Pancreas (tissue), 10 donors: ENCODE data around the gene PCCB. TPM values are rescaled to one million over a fixed set of nuclear protein-coding genes. Genes with fewer than 3 reads are reported as not detected.

ENCODE experiments used
- ATAC-seq, 4 donors: fragments of 200-7000 bp; cut with Tn5 transposase; one replicate each; pipeline versions ENCODE4 v1.8.0 to v1.9.1; 2020; ENCODE audit warnings: mild to moderate bottlenecking in 4 of 4, moderate library complexity in 4 of 4
- DNase-seq, 6 donors: peaks; one replicate each; pipeline ENCODE4 v3.0.0-alpha.2; 2020
- FAIRE-seq: peaks from 2 replicates; lab custom pipeline; 2012; peaks lifted over from hg19 to GRCh38; lab: Jason Lieb, UNC
- H3K27ac ChIP-seq, 4 donors: fragments of 200-600 bp; sonication (generic); 1 replicate in 3 of 4; 2 replicates in 1 of 4; pipeline versions ENCODE4 v1.5.0 to v1.8.0; 2020
- H3K27me3 ChIP-seq, 4 donors: fragments of 200-600 bp; one replicate each; pipeline ENCODE4 v1.8.0; 2021
- H3K36me3 ChIP-seq, 3 donors: fragments of 200-600 bp; sonication (generic) in 1 of 3; one replicate each; pipeline versions ENCODE4 v1.5.0 to v1.8.0; 2020 to 2021
- H3K4me1 ChIP-seq, 3 donors: fragments of 200-600 bp; one replicate each; pipeline ENCODE4 v1.8.0; 2021
- H3K4me3 ChIP-seq, 4 donors: fragments of 200-600 bp; sonication (generic) in 2 of 4; one replicate each; pipeline versions ENCODE4 v1.5.0 to v1.8.0; 2020 to 2021
- H3K9me3 ChIP-seq, 4 donors: fragments of 200-600 bp; one replicate each; pipeline ENCODE4 v1.8.0; 2021
- CTCF ChIP-seq, 4 donors: fragments of 200-600 bp; sonication (generic) in 3 of 4; IDR thresholded peaks; one replicate each; pipeline versions ENCODE4 v1.5.0 to v1.8.0; 2021; ENCODE audit warnings: antibody characterized with exemption in 4 of 4
- WGBS, 2 donors: extraction: QIAGEN DNeasy Blood & Tissue Kit; methylation state at CpG; one replicate each; pipeline ENCODE4 v1.1.7; 2013; 5-methylcytosine and 5-hydroxymethylcytosine counted together
- intact Hi-C, 3 donors: fragments of 100-400 bp; cut with DNase I; formaldehyde crosslinking; loops; one replicate each; pipeline versions ENCODE4 v1.11.1 to v1.14.2; 2022
- polyA plus RNA-seq, 2 donors: library from polyadenylated mRNA; stranded (reverse); fragments of 200-250 nt; gene quantifications; one replicate each; pipeline ENCODE4 v1.2.3, GENCODE V29; 2013
- total RNA-seq, 6 donors: library from RNA; stranded (reverse); fragmentation: NEBNext Ultra II Directional in 4 of 6; extraction: Animal tissue kit (Norgen Biotek cat#: 25700) in 4 of 6; gene quantifications; one replicate each; pipeline versions ENCODE4 v1.2.1 to v1.2.4, GENCODE V29; 2021 to 2023
- donor health status: healthy with polysubstance abuse.
- donor health status: DM: no; HTN: no; CAD: no; lungs with moderate emphysema.
- donor health status: DM: no; HTN: no; CAD: no.
- donor health status: control.
- donor health status: control.
- donor health status: Bipolar disorder and iron deficiency.
- donor health status: DM: yes; HTN: yes; CAD: no.
- donor health status: DM: no; HTN: no; CAD: no.
- donor health status: DM: no; HTN: no; CAD: no.
- donor health status: DM: yes; HTN: yes; CAD: no.

Gene PCCB
- total and polyA plus RNA-seq, 8 donors: 8.9 to 24.9 (median 14.7) TPM

- Histone ChIP-seq H3K36me3 (no peaks in the 10 kb centered on the region), H3K4me1 (no peaks in the 10 kb centered on the region), H3K4me3 (no peak overlapping the region), H3K27ac (no peak overlapping the region), H3K9me3 (no peaks in the 10 kb centered on the region), H3K27me3 (no peaks in the 10 kb centered on the region)
- intact Hi-C loops: no loop called here
- ATAC-seq: no peak
- TF ChIP-seq CTCF (IDR thresholded peaks at IDR 0.05): no peak
- WGBS, 2 donors: 77 to 90% methylated on average over 2 of the region's 2 CpGs
- no peak for FAIRE-seq
- no peak for DNase-seq
Observed at GRCh38 chr3:136232413-136232812, 17.7 kb upstream of the PCCB start.

- H3K9me3 ChIP-seq: no peaks in the 10 kb centered on the region
Observed at GRCh38 chr3:136235545-136235944, 14.6 kb upstream of the PCCB start.

DNA sequence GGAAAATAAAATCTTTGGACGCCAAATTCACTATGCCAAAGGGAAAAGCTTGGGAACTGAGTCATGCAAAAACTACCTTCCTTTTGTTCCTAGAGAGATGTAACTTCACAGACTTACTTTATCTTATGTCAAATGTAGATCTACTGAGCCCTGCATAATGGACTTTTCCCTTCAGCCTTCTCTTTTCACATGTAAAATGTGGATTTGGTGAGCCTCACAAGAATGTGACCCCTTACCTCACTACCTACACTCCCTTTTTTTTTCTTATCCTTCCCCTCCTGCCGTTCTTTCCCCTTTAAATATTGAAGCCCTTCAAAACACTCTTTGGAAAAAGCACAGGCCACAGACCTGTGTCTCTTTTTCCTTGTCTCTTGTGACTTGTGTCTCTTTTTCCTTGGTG, 14.0 kb upstream of the PCCB start:
- Histone ChIP-seq H3K36me3 (no peaks in the 10 kb centered on the region), H3K27me3 (no peaks in the 10 kb centered on the region), H3K4me3 (no peak overlapping the region), H3K27ac (no peak overlapping the region), H3K4me1 (no peaks in the 10 kb centered on the region), H3K9me3 (no peaks in the 10 kb centered on the region)
- no peak for DNase-seq
- intact Hi-C loops: no loop called here
- no peak for ATAC-seq
- 81 to 92% methylated on average over 2 of the region's 2 CpGs for WGBS, 2 donors
- no peak for FAIRE-seq
- no peak for TF ChIP-seq CTCF (IDR thresholded peaks at IDR 0.05)

More at GRCh38 chr3:136235545-136235944, 14.6 kb upstream of the PCCB start:
- Histone ChIP-seq H3K36me3 (no peaks in the 10 kb centered on the region), H3K27me3 (no peaks in the 10 kb centered on the region), H3K27ac (no peak overlapping the region), H3K4me3 (no peak overlapping the region), H3K4me1 (no peaks in the 10 kb centered on the region)
- 90 to 94% methylated on average over 1 of the region's 1 CpG for WGBS, 2 donors
- no peak for DNase-seq
- no peak for TF ChIP-seq CTCF (IDR thresholded peaks at IDR 0.05)
- no peak for ATAC-seq
- no peak for FAIRE-seq
- intact Hi-C loops: no loop called here

GRCh38 chr3:136237103-136237502, 13.0 kb upstream of the PCCB start:
- no peaks in the 10 kb centered on the region for H3K27me3 ChIP-seq
- no peak for FAIRE-seq
- 41 to 53% methylated on average over 1 of the region's 1 CpG for WGBS, 2 donors
- H3K4me3 ChIP-seq: no peak overlapping the region
- no peaks in the 10 kb centered on the region for H3K4me1 ChIP-seq
- intact Hi-C loops: no loop called here
- TF ChIP-seq CTCF (IDR thresholded peaks at IDR 0.05): no peak
- H3K27ac ChIP-seq: no peak overlapping the region
- no peaks in the 10 kb centered on the region for H3K36me3 ChIP-seq
- no peaks in the 10 kb centered on the region for H3K9me3 ChIP-seq
- no peak for DNase-seq
- ATAC-seq: peak; percentile 20 to 70 (median 52)

GRCh38 chr3:136237961-136238649, 12.0 kb upstream of the PCCB start:
- DNase-seq (no peak), FAIRE-seq (no peak), ATAC-seq (no peak)
- intact Hi-C loops: no loop called here
- Histone ChIP-seq H3K4me3 (no peak overlapping the region), H3K27me3 (no peaks in the 10 kb centered on the region), H3K27ac (no peak overlapping the region), H3K4me1 (no peaks in the 10 kb centered on the region), H3K36me3 (no peaks in the 10 kb centered on the region), H3K9me3 (no peaks in the 10 kb centered on the region)
- TF ChIP-seq CTCF (IDR thresholded peaks at IDR 0.05): no peak
- 79 to 87% methylated on average over 4 of the region's 4 CpGs for WGBS, 2 donors
